SK-N-SH (cell line): ENCODE data around the gene GDI2. TPM values are rescaled to one million over a fixed set of nuclear protein-coding genes. Genes with fewer than 3 reads are reported as not detected.

Experiments
- CTCF ChIA-PET: fragments of 300-600, 350-600 bp; formaldehyde crosslinking; extraction: SDS; loops from one replicate; lab custom pipeline; 2021; lab: Yijun Ruan, JAX
- POLR2A ChIA-PET: fragments of 350-600 bp; sonication (Branson Sonifier 250); formaldehyde crosslinking; extraction: SDS; loops from one replicate; lab custom pipeline; 2020; ENCODE audit warnings: antibody characterized with exemption, inconsistent platforms; lab: Yijun Ruan, JAX
- DNase-seq: peaks from one replicate; pipeline ENCODE4 v3.0.0; 2012
- H2AFZ ChIP-seq: fragments of 200-600 bp; sonication (generic); 2 replicates; pipeline ENCODE4 v1.8.1; 2016; ENCODE audit warnings: antibody characterized with exemption, mild to moderate bottlenecking, low read depth
- H3F3A ChIP-seq: fragments of 200-600 bp; sonication (generic); replicated peaks from 2 replicates; pipeline ENCODE3; 2016; ENCODE audit warnings: antibody characterized with exemption, mild to moderate bottlenecking; ENCODE audit not compliant: insufficient read depth
- H3K27ac ChIP-seq, 2 experiments: fragments of 200-500 bp in 1 of 2; fragments of 200-600 bp in 1 of 2; sonication (Bioruptor generic) in 1 of 2; sonication (generic), shearing (Covaris generic) in 1 of 2; 2 replicates each; pipeline versions ENCODE4 v1.5.1 to v1.6.1; 2014 to 2016; ENCODE audit warnings: low read depth in 2 of 2, inconsistent platforms in 1 of 2, low read length in 1 of 2, mild to moderate bottlenecking in 1 of 2, mixed read lengths in 1 of 2
- H3K27me3 ChIP-seq: fragments of 200-600 bp; sonication (generic), shearing (Covaris generic); 2 replicates; pipeline ENCODE4 v1.6.1; 2016; ENCODE audit warnings: mixed run types; ENCODE audit not compliant: insufficient read depth
- H3K36me3 ChIP-seq, 2 experiments: fragments of 200-500 bp in 1 of 2; fragments of 200-600 bp in 1 of 2; sonication (Bioruptor generic) in 1 of 2; sonication (generic) in 1 of 2; replicated peaks in 1 of 2; 2 replicates each; pipeline versions ENCODE3 to v1.5.1; 2014 to 2016; ENCODE audit warnings: low read length in 1 of 2, mild to moderate bottlenecking in 1 of 2; ENCODE audit not compliant: insufficient read depth in 2 of 2, control insufficient read depth in 1 of 2
- H3K4me1 ChIP-seq, 2 experiments: fragments of 200-500 bp in 1 of 2; fragments of 200-600 bp in 1 of 2; sonication (Bioruptor generic) in 1 of 2; sonication (generic), shearing (Covaris generic) in 1 of 2; 2 replicates each; pipeline versions ENCODE4 v1.5.1 to v1.6.1; 2014 to 2016; ENCODE audit warnings: low read depth in 1 of 2, low read length in 1 of 2, mixed run types in 1 of 2; ENCODE audit not compliant: insufficient read depth in 2 of 2, control insufficient read depth in 1 of 2
- H3K4me2 ChIP-seq: fragments of 200-600 bp; sonication (generic), shearing (Covaris generic); 2 replicates; pipeline ENCODE4 v1.6.1; 2017; ENCODE audit warnings: mixed run types
- H3K4me3 ChIP-seq, 2 experiments: fragments of 200-500 bp in 1 of 2; fragments of 200-600 bp in 1 of 2; sonication (Bioruptor generic) in 1 of 2; sonication (generic), shearing (Covaris generic) in 1 of 2; 2 replicates each; pipeline versions ENCODE4 v1.5.1 to v1.8.1; 2014 to 2016; ENCODE audit warnings: low read depth in 2 of 2, inconsistent platforms in 1 of 2, low read length in 1 of 2, mild to moderate bottlenecking in 1 of 2, mixed read lengths in 1 of 2, moderate library complexity in 1 of 2
- H3K79me2 ChIP-seq: fragments of 200-600 bp; sonication (generic); 2 replicates; pipeline ENCODE4 v1.8.1; 2017; ENCODE audit warnings: mild to moderate bottlenecking; ENCODE audit not compliant: insufficient read depth
- H3K9ac ChIP-seq: fragments of 200-600 bp; sonication (generic); 2 replicates; pipeline ENCODE4 v1.6.1; 2017; ENCODE audit warnings: mixed run types
- H3K9me2 ChIP-seq: fragments of 200-600 bp; sonication (generic); 2 replicates; pipeline ENCODE4 v1.6.1; 2017; ENCODE audit warnings: mixed run types
- H3K9me3 ChIP-seq: fragments of 200-600 bp; sonication (generic); 2 replicates; pipeline ENCODE4 v1.6.1; 2017; ENCODE audit warnings: mixed run types, mild to moderate bottlenecking, moderate library complexity
- H4K20me1 ChIP-seq: fragments of 200-600 bp; sonication (generic); 2 replicates; pipeline ENCODE4 v1.6.1; 2017; ENCODE audit warnings: mild to moderate bottlenecking, mixed run types; ENCODE audit not compliant: insufficient read depth
- CTCF ChIP-seq: fragments of 200-600 bp; sonication (generic); IDR thresholded peaks from 2 replicates; pipeline ENCODE4 v1.6.1; 2017; ENCODE audit warnings: antibody characterized with exemption, mild to moderate bottlenecking, moderate library complexity
- FOSL2 ChIP-seq: IDR thresholded peaks from 2 replicates; pipeline ENCODE4 v1.4.0; 2012; ENCODE audit warnings: low read depth, mild to moderate bottlenecking, moderate library complexity, borderline replicate concordance
- FOXJ3 ChIP-seq: sonication (generic); formaldehyde crosslinking; IDR thresholded peaks from 2 replicates; pipeline ENCODE4 v1.5.1; 2020; ENCODE audit warnings: mild to moderate bottlenecking, missing genetic modification reagents
- GATA2 ChIP-seq: sonication (generic); formaldehyde crosslinking; IDR thresholded peaks from 2 replicates; pipeline ENCODE4 v1.5.0; 2020; ENCODE audit warnings: mild to moderate bottlenecking, missing genetic modification reagents
- JUND ChIP-seq: IDR thresholded peaks from 2 replicates; pipeline ENCODE4 v1.4.0; 2012
- MAX ChIP-seq: IDR thresholded peaks from 2 replicates; pipeline ENCODE4 v1.4.0; 2012; ENCODE audit warnings: low read depth
- MEF2A ChIP-seq: IDR thresholded peaks from 2 replicates; pipeline ENCODE4 v1.4.0; 2012; ENCODE audit warnings: low read depth, borderline replicate concordance
- NFIC ChIP-seq: IDR thresholded peaks from 2 replicates; pipeline ENCODE4 v1.4.0; 2012; ENCODE audit warnings: borderline replicate concordance
- NRF1 ChIP-seq: IDR thresholded peaks from 2 replicates; pipeline ENCODE4 v1.6.1; 2012; ENCODE audit warnings: low read depth, mild to moderate bottlenecking, low read length
- PBX3 ChIP-seq: IDR thresholded peaks from 2 replicates; pipeline ENCODE4; 2012
- POLR2AphosphoS5 ChIP-seq: IDR thresholded peaks from 2 replicates; pipeline ENCODE4 v1.6.1; 2012; ENCODE audit warnings: low read depth, low read length
- REST ChIP-seq: IDR thresholded peaks from 2 replicates; pipeline ENCODE4 v1.6.1; 2012; ENCODE audit warnings: mild to moderate bottlenecking, low read depth, low read length, moderate library complexity
- RXRA ChIP-seq: IDR thresholded peaks from 2 replicates; pipeline ENCODE4 v1.4.0; 2012; ENCODE audit warnings: low read depth, mild to moderate bottlenecking, borderline replicate concordance
- SMC3 ChIP-seq: IDR thresholded peaks from 2 replicates; pipeline ENCODE4 v1.6.1; 2012; ENCODE audit warnings: low read depth, low read length, improper control_type of control experiment
- USF2 ChIP-seq: fragments of 150-350 bp; IDR thresholded peaks from 2 replicates; pipeline ENCODE4 v1.6.1; 2017; ENCODE audit warnings: antibody characterized with exemption, low read length, low read depth, borderline replicate concordance
- YY1 ChIP-seq: IDR thresholded peaks from 2 replicates; pipeline ENCODE4 v1.4.0; 2012; ENCODE audit warnings: low read depth, mild to moderate bottlenecking
- ZBTB33 ChIP-seq: IDR thresholded peaks from 2 replicates; pipeline ENCODE4 v1.4.0; 2012; ENCODE audit warnings: low read depth, borderline replicate concordance
- WGBS: methylation state at CpG from one replicate; pipeline ENCODE4 v1.1.6; 2017; ENCODE audit warnings: low lambda C conversion rate; 5-methylcytosine and 5-hydroxymethylcytosine counted together
- polyA plus RNA-seq, 3 experiments: library from polyadenylated mRNA; depleted of rRNA; stranded (reverse); fragments of >200 nt; gene quantifications; 2 replicates each; pipeline ENCODE4 v1.2.3, GENCODE V29; 2012

The GDI2 gene
- polyA plus RNA-seq, 1 of the 3 experiments (the other 2 are of a cell fraction): 94.3 TPM

- no peaks in the 10 kb centered on the region for H4K20me1 ChIP-seq
- peaks cover 5% of the 10 kb centered on the region for H3F3A ChIP-seq
- TF ChIP-seq FOSL2: no peak
- no peak overlapping the region for H3K4me3 ChIP-seq
- H3K79me2 ChIP-seq: peaks cover 12% of the 10 kb centered on the region; the same call in 1 of the 2 replicates
- no peak overlapping the region for H3K27ac ChIP-seq
- no peaks in the 10 kb centered on the region for H3K9me3 ChIP-seq
- ChIA-PET CTCF (no interaction called here), POLR2A (no interaction called here)
- H3K9me2 ChIP-seq: no peaks in the 10 kb centered on the region
- H3K4me1 ChIP-seq: no peaks in the 10 kb centered on the region
- no peak for DNase-seq
- no peak overlapping the region for H3K9ac ChIP-seq
- H3K4me2 ChIP-seq: no peak overlapping the region
- 70% methylated on average over 2 of the region's 2 CpGs for WGBS
- H3K27me3 ChIP-seq: no peaks in the 10 kb centered on the region
- no peak overlapping the region for H2AFZ ChIP-seq
- H3K36me3 ChIP-seq: peaks cover 40 to 72% of the 10 kb centered on the region in 2 experiments
Observed at GRCh38 chr10:5738427-5738826, 74.8 kb downstream of the GDI2 start.

- Histone ChIP-seq H3K4me1 (no peaks in the 10 kb centered on the region), H4K20me1 (no peaks in the 10 kb centered on the region), H3K9ac (no peak overlapping the region), H3K4me2 (no peak overlapping the region), H2AFZ (no peak overlapping the region), H3F3A (peaks cover 5% of the 10 kb centered on the region), H3K27me3 (no peaks in the 10 kb centered on the region), H3K79me2 (peaks cover 12% of the 10 kb centered on the region; the same call in 1 of the 2 replicates), H3K4me3 (no peak overlapping the region), H3K9me3 (no peaks in the 10 kb centered on the region), H3K9me2 (no peaks in the 10 kb centered on the region), H3K36me3 (peaks cover 36 to 63% of the 10 kb centered on the region in 2 experiments), H3K27ac (no peak overlapping the region)
- POLR2A ChIA-PET: no interaction called here
- DNase-seq: no peak
- CTCF ChIA-PET: no interaction called here
- 85% methylated on average over 5 of the region's 5 CpGs for WGBS
- no peak for TF ChIP-seq MAX
- no peak for TF ChIP-seq NFIC
- TF ChIP-seq PBX3: no peak
- TF ChIP-seq ZBTB33: no peak
- TF ChIP-seq GATA2: no peak
- TF ChIP-seq MEF2A: no peak
- TF ChIP-seq SMC3: no peak
- no peak for TF ChIP-seq RXRA
- TF ChIP-seq JUND: no peak
- TF ChIP-seq FOSL2: no peak
- no peak for TF ChIP-seq FOXJ3 (CRISPR knock-in tag)
- no peak for TF ChIP-seq POLR2AphosphoS5
- TF ChIP-seq YY1: no peak
- no peak for TF ChIP-seq NRF1
- TF ChIP-seq CTCF: no peak; the same call in 1 of the 2 replicates
- TF ChIP-seq USF2: no peak
- no peak for TF ChIP-seq REST
Observed at GRCh38 chr10:5737352-5737751, 75.9 kb downstream of the GDI2 start.
